Activated T-cell treated with anti-CD3 and anti-CD28 coated beads, Interleukin-2, amount 50 U/mL, for 1 hour (primary cell): Measurements from ENCODE around the gene PNLIPRP1.

Source experiments
- DNase-seq: peaks from one replicate; pipeline ENCODE4 v3.0.0-alpha.2; 2020

The PNLIPRP1 gene

DNA sequence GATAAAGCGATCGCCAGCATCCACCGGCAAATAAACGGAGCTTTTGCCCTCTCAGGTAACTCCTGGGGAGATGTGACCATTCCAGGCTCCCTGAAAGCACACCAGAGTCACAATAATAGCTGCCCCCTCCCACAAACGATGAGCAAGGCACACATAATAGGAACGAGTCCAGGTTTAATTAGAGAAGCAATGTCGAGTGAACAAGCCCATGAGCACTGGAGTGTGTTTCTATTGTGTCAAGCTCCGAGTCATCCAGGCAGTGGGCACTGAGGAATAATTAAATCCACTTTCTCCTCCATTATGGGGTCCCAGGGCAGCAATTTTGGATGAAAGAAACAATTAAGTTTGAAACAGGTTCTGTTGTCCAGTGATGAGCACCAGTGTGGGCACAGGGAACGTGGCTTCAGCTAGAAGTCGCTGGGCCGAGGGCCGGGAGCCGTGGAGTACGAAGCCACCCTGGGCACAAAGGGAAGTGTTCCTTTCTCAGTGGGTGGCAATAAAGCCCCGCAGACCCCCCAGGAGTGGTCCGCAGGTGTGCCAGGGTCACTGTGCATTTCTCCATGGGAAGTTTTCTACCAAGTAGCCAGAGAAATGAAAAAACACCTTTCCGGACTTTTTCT, 41.9 kb downstream of the PNLIPRP1 start:
- DNase-seq: no peak

DNA sequence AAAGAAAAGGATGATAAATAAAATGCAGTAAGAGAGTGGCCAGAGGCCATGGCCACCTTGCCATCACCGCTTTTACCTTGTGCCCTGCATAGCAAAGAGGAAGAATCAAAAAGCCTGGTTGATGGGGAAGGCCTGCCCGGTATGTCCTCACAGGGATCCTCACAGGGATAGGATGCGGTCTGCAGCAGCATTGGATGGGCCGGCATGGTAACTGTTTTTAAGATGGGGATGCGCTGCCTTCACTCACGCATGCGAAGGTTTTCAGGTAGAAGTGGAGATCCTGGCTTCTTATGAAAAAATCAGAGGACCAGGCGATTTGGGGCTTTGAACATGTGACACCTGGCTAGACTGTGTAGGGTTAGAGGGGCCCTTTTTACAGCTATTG, 42.4 kb downstream of the PNLIPRP1 start:
- DNase-seq: no peak

DNA sequence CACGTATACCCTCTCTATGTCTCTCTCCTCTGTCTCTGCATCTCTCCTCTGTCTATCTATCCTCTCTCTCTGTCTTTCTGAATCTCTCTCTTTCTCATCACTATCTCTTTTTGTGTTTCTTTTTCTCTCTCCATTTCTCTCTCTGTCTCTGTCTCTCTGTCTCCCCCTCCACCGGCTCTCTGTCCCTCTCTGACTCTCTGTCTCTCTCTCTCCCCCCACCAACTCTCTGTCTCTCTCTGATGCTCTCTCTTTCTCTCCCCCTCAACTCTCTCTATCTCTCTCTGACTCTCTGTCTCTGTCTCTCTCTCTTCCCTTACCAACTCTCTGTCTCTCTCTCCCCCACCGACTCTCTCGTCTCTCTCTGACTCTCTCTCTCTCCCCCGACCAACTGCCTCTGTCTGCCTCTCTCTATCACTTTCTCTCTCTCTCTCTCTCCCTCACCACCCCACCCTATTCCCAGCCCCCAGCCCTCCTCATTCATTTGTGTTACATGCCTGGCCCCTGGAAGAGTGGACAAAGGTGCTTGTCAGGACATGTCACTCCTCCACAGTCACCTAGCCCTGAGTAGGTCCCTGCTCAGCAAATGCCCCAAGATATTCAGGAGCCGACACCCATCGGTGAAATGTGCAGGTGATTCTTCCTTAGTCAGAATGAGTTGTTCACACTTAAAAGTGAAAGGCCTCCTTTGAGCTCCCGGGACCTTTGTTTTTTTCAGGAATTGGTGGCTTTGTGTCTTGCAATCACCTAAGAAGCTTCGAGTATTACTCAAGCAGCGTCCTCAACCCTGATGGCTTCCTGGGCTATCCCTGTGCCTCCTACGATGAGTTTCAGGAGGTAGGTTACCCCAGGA, 43.6 kb downstream of the PNLIPRP1 start:
- no peak for DNase-seq

DNA sequence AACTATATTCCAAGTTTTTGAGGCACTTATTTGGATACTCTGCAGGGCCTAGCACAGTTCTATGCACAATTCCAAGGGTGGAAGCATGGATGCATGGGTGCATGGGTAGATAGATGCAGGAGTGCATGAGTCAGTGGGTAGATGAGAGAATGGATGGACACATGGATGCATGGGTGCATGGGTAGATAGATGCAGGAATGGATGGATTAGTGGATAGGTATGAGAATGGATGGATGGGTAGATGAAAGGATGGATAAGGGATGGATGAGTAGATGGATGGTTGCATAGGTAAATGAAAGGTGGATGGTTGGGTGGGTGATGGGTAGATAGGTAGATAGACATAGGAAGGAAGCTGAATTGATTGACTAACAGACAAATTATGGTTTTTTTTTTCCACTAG, 45.6 kb downstream of the PNLIPRP1 start:
- no peak for DNase-seq

DNA sequence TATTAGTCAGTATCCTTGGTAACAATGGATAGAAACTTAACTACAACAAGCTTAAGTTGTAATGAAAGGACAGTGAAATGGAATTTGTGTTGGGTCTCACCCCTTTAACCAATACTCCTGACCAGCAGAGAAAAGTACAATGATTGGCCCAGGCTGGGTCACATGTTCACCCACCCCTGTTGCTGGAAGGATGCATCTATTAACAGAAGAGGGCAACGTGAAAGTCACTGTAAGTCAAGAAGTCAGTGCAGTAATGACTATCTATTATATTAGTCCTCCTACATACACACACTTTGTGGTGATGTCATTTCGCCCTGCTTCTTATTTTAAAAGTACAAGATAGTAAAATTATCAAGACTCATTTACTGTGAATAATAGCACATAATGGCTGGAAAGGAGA, 46.2 kb downstream of the PNLIPRP1 start:
- DNase-seq: no peak

DNA sequence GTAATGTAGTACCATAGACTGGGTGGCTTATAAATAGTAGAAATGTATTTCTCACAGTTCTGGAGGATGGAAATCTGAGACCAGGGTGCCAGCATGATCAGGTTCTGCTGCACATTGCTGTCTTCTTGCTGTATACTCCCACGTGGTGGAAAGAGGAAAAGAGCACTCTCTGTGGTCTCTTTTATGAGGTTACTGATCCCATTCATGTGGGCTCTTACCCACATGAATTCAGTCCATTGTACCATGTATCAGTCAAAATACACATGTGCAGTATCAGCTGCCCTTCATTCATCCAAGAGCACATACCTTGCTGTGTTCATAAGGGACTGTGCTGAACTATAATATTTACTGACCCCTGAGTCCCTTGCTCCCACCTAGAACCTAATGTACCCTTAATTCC, 47.1 kb downstream of the PNLIPRP1 start:
- DNase-seq: no peak

DNA sequence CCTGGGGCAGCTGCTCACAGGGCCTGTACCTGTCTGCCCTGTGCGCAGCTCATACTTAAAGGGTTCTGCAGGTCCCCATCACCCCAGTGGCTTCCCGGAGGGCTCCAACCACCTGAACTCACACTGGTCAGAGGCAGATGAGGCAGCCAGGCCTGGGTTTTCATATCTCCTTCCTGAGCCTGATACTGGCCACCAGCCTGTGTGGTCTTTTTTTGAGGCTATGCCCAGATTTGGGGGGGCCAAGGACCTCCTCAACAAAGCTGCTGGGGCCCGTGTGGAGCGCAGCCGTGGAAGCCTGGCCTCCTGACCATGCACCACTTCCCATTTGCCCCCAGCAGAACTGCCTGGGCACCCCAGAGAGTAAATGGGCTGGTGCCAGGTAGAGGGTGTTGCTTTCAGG, 55.7 kb downstream of the PNLIPRP1 start:
- DNase-seq: no peak

DNA sequence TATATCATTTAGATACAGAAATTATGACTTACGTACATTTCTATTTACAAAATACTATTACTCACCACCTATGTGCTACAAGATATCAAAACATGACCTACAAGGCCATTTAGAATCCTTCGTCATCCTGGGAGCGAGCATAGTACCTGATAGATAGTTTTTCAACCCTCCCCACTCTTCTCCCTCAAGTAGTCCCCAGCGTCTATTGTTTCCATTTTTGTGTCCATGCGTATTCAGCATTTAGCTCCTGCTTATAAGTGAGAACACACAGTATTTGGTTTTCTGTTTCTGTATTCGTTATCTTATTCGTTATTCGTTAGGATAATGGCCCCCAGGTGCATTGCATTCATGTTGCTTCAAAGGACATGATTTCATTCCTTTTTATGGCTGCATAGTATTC, 58.1 kb downstream of the PNLIPRP1 start:
- no peak for DNase-seq

DNA sequence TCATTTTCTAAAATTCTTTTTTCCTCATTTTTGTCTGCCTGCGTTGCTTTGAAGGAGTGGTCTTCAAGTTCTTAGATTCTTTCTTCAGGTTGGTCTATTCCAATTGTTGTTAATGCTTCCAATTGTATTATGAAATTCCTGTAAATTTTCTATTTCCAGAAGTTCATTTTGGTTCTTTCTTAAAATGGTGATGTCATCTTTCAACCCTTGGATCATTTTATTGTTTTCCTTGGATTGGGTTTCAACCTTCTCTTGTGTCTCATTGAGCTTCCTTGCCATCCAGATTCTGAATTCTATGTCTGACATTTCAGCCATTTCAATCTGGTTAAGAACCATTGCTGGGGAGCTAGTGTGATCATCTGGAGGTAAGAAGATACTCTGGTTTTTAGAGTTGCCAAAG, 63.1 kb downstream of the PNLIPRP1 start:
- no peak for DNase-seq

DNA sequence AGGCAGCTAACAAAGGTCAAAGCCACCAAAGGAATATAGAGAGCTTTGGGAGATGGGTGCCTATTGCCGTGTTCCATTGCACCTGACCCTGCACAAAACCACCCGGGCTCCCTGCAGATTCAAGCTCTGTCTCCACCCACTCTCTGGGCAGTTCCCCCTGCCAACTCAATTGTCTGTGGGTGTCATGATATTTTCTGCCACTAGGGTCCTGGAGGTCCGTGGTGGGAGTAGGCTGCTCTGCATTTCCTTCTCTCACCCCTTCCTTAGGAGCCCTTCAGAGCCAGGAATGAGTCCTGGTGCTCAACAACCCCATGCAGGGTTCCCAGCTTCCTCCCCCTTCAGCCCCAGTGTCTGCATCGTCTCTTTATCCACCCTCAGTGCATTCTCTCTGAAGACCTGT, 64.1 kb downstream of the PNLIPRP1 start:
- DNase-seq: no peak

DNA sequence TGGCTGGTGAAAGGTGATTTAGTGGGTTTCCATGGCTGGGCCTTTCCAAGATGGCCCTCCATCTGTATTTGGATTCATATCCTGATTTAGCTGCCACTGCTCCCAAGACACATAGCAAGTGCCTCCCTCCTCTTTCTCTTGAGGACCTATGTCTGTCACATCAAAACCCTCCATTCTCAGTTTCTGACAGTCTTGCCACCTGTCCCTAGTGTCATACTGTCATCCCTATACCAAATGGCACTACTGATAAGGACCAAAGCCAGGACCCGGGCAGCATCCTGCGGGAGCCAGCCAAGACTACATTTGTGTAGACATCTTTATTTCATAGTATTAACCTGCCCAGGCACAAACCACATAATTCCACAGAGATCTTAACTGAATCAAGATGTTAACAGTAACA, 64.8 kb downstream of the PNLIPRP1 start:
- no peak for DNase-seq

DNA sequence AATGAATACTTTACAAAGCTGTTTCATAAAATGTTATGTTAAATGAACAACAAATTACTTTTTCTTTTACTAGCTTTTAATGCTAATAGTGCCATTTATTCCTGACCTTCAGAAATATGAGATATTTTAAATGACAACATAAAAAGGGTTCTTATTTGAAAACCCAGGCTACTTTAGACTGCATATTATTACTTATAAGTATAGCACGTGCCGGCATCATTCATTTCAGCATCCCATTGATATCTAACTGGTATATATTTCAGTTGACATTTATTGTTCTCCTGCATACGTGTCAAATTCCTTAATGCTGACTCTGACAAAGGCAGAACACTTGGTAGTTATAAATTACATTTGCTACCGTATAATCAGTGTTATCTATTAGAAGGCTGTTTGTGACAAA, 65.3 kb downstream of the PNLIPRP1 start:
- DNase-seq: no peak

DNA sequence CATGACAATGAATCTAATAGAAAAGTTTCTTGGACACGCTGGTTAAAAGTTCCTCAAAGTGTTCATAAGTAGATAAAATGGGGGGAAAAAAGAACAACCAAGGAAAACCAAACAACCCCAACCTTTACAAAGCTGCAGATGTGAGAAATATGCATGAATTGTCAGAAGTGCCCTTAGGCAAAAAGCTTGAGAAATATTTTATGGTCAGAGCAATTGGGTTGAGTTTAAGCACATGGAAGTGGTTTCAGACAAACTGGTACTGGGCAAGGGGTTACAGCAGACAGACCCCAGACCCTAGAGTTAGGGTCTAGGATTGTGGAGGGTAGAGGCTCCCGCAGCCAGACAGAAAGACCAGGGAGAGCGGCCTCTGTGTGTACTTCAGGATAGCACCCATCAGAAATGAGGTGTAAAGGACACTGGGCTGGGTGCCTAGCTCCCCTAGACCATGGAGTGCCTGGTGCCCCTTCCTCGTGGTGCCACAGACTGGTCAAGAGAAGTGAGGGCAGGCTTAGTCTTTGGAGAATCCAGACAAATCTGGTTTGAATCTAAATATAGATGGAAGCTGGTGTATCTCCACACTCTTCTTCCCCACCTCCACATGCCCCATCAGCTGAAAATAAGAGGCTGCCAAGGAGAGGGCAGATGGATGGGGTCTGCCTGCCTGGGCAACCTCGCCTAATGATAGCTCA, 67.2 kb downstream of the PNLIPRP1 start:
- DNase-seq: no peak
